Fibroblast of mammary gland (primary cell): ENCODE results near the gene MYO1E.
A peak's percentile ranks its signal among the peaks of the same experiment; 100 is the strongest.

Experiments
- DNase-seq: peaks from one replicate; pipeline ENCODE4 v3.0.0-alpha.2; 2010; ENCODE audit warnings: low read depth
- H3K4me3 ChIP-seq: 2 replicates; pipeline ENCODE4 v1.5.1; 2011; ENCODE audit warnings: low read depth, mild to moderate bottlenecking, low read length, moderate library complexity; ENCODE audit not compliant: control insufficient read depth
- CTCF ChIP-seq: conservative IDR thresholded peaks from 2 replicates; pipeline ENCODE4 v1.5.1; 2011; ENCODE audit warnings: low read depth, low read length, inconsistent platforms; ENCODE audit not compliant: control insufficient read depth, insufficient read depth

MYO1E gene

GRCh38 chr15:59194639-59195325 is 177.9 kb downstream of the MYO1E start:
- no peak for TF ChIP-seq CTCF
- H3K4me3 ChIP-seq: no peak overlapping the region
- no peak for DNase-seq

GRCh38 chr15:59191855-59192237 is 180.8 kb downstream of the MYO1E start:
- TF ChIP-seq CTCF: no peak
- peak overlapping the region; percentile 21 for H3K4me3 ChIP-seq
- DNase-seq: peak; percentile 97

GRCh38 chr15:59190291-59190690 is 182.4 kb downstream of the MYO1E start:
- TF ChIP-seq CTCF: no peak
- H3K4me3 ChIP-seq: no peak overlapping the region
- no peak for DNase-seq

- no peak for TF ChIP-seq CTCF
Measured at GRCh38 chr15:59189241-59189640, 183.4 kb downstream of the MYO1E start.

GRCh38 chr15:59186501-59186900 is 186.2 kb downstream of the MYO1E start:
- TF ChIP-seq CTCF: no peak
- peak; percentile 69 for DNase-seq
- H3K4me3 ChIP-seq: no peak overlapping the region

More at GRCh38 chr15:59189241-59189640, 183.4 kb downstream of the MYO1E start:
- DNase-seq: no peak
- no peak overlapping the region for H3K4me3 ChIP-seq

GRCh38 chr15:59185725-59186124 is 186.9 kb downstream of the MYO1E start:
- DNase-seq: no peak
- peak; percentile 9 for TF ChIP-seq CTCF
- H3K4me3 ChIP-seq: no peak overlapping the region
